Endothelial cell of umbilical vein (primary cell): Measurements from ENCODE around the gene GLTP. TPM values are rescaled to one million over a fixed set of nuclear protein-coding genes. Genes with fewer than 3 reads are reported as not detected.

Source experiments
- BruUV-seq: library from RNA; stranded (reverse); fragments of 400-500 nt; replicated peaks from 2 replicates; lab custom pipeline; 2021; lab: Mats Ljungman, UMichigan
- CTCF ChIA-PET: fragments of 300-600, 350-600 bp; sonication (Branson Sonifier 250); formaldehyde crosslinking; loops from one replicate; lab custom pipeline; 2021; ENCODE audit warnings: antibody characterized with exemption, inconsistent platforms; lab: Charles Lee
- POLR2A ChIA-PET: fragments of 300-600, 350-600 bp; sonication (Branson Sonifier 250); formaldehyde crosslinking; loops from one replicate; lab custom pipeline; 2021; ENCODE audit warnings: antibody characterized with exemption, inconsistent platforms; lab: Charles Lee
- DNase-seq: peaks from one replicate; pipeline ENCODE4 v3.0.0-alpha.2; 2011; ENCODE audit warnings: low read depth, low spot score
- FAIRE-seq: peaks from 2 replicates; lab custom pipeline; 2011; peaks lifted over from hg19 to GRCh38; lab: Jason Lieb, UNC
- H2AFZ ChIP-seq: 2 replicates; pipeline ENCODE4 v1.6.0; 2012; ENCODE audit warnings: low read depth, low read length, control low read depth, inconsistent platforms
- H3K27ac ChIP-seq: 2 replicates; pipeline ENCODE4 v1.5.1; 2011; ENCODE audit warnings: low read depth, mild to moderate bottlenecking, control low read depth, low read length, moderate library complexity; ENCODE audit not compliant: insufficient read depth
- H3K27me3 ChIP-seq, 2 experiments: 2 replicates each; pipeline versions ENCODE4 v1.6.0 to v1.6.1; 2011; ENCODE audit warnings: low read length in 2 of 2, mixed read lengths in 1 of 2; ENCODE audit not compliant: control insufficient read depth in 2 of 2, insufficient read depth in 2 of 2
- H3K36me3 ChIP-seq, 2 experiments: 2 replicates in 1 of 2; 3 replicates in 1 of 2; pipeline ENCODE4 v1.5.1; 2011; ENCODE audit warnings: low read length in 2 of 2, mild to moderate bottlenecking in 1 of 2, moderate library complexity in 1 of 2; ENCODE audit not compliant: control insufficient read depth in 2 of 2, insufficient read depth in 2 of 2; ENCODE audit errors: extremely low read depth in 1 of 2
- H3K4me1 ChIP-seq: 3 replicates; pipeline ENCODE4 v1.5.1; 2011; ENCODE audit warnings: mild to moderate bottlenecking, low read length; ENCODE audit not compliant: control insufficient read depth, insufficient read depth; ENCODE audit errors: extremely low read depth
- H3K4me2 ChIP-seq: 2 replicates; pipeline ENCODE4 v1.6.1; 2011; ENCODE audit warnings: low read length, control low read depth, mixed read lengths; ENCODE audit not compliant: insufficient read depth
- H3K4me3 ChIP-seq, 3 experiments: fragments of 200-600 bp in 1 of 3; sonication (generic), shearing (Covaris generic) in 1 of 3; replicated peaks in 1 of 3; 2 replicates each; pipeline ENCODE4 v1.5.1; 2011 to 2016; ENCODE audit warnings: control low read depth in 3 of 3, low read length in 3 of 3, mild to moderate bottlenecking in 2 of 3, inconsistent platforms in 1 of 3, low read depth in 1 of 3, moderate library complexity in 1 of 3; ENCODE audit not compliant: insufficient read depth in 1 of 3
- H3K79me2 ChIP-seq: 2 replicates; pipeline ENCODE4 v1.6.0; 2012; ENCODE audit warnings: low read length, inconsistent platforms; ENCODE audit not compliant: control insufficient read depth, insufficient read depth
- H3K9ac ChIP-seq: replicated peaks from 2 replicates; pipeline ENCODE3; 2011; ENCODE audit warnings: low read length, control low read depth; ENCODE audit not compliant: insufficient read depth; ENCODE audit errors: extremely low read depth
- H3K9me1 ChIP-seq: replicated peaks from 3 replicates; pipeline ENCODE4 v1.6.0; 2011; ENCODE audit warnings: mild to moderate bottlenecking, low read length; ENCODE audit not compliant: control insufficient read depth, insufficient read depth; ENCODE audit errors: extremely low read depth
- H3K9me3 ChIP-seq: replicated peaks from 2 replicates; pipeline ENCODE4 v1.5.1; 2012; ENCODE audit warnings: low read length, inconsistent platforms; ENCODE audit not compliant: control insufficient read depth, insufficient read depth
- H4K20me1 ChIP-seq: replicated peaks from 2 replicates; pipeline ENCODE3; 2011; ENCODE audit warnings: mild to moderate bottlenecking, low read length; ENCODE audit not compliant: control insufficient read depth, insufficient read depth; ENCODE audit errors: extremely low read depth
- CTCF ChIP-seq, 2 donors: IDR thresholded peaks; 1 replicate in 1 of 2; 2 replicates in 1 of 2; pipeline ENCODE4 v1.5.1; 2011; ENCODE audit warnings: low read length in 2 of 2, mild to moderate bottlenecking in 2 of 2, moderate library complexity in 2 of 2, control low read depth in 1 of 2, inconsistent platforms in 1 of 2, low read depth in 1 of 2; ENCODE audit not compliant: insufficient read depth in 1 of 2; ENCODE audit errors: extremely low read depth in 1 of 2
- EZH2 ChIP-seq: IDR thresholded peaks from 2 replicates; pipeline ENCODE4 v1.6.1; 2012; ENCODE audit warnings: borderline replicate concordance, low read depth, mild to moderate bottlenecking, moderate library complexity, low read length, inconsistent platforms; ENCODE audit not compliant: severe bottlenecking
- FOS ChIP-seq: IDR thresholded peaks from 2 replicates; pipeline ENCODE4 v1.6.1; 2011; ENCODE audit warnings: mild to moderate bottlenecking, low read length, moderate library complexity, borderline replicate concordance; ENCODE audit not compliant: insufficient read depth
- GATA2 ChIP-seq: IDR thresholded peaks from 2 replicates; pipeline ENCODE4 v1.7.0; 2011; ENCODE audit warnings: low read depth, mild to moderate bottlenecking, moderate library complexity, mixed read lengths, low read length; ENCODE audit not compliant: insufficient read length, insufficient read depth
- JUN ChIP-seq: IDR thresholded peaks from 2 replicates; pipeline ENCODE4 v1.6.1; 2011; ENCODE audit warnings: borderline replicate concordance, low read depth; ENCODE audit not compliant: insufficient read length, insufficient read depth
- MAX ChIP-seq: IDR thresholded peaks from 2 replicates; pipeline ENCODE4 v1.6.1; 2011; ENCODE audit not compliant: insufficient read depth, insufficient read length
- MYC ChIP-seq: IDR thresholded peaks from one replicate; pipeline ENCODE4 v1.6.1; 2011; ENCODE audit warnings: mild to moderate bottlenecking, low read depth, low read length
- POLR2A ChIP-seq: IDR thresholded peaks from 2 replicates; pipeline ENCODE4 v1.6.1; 2012; ENCODE audit warnings: low read depth, mild to moderate bottlenecking, control low read depth, low read length
- POLR2AphosphoS5 ChIP-seq: IDR thresholded peaks from 2 replicates; pipeline ENCODE4 v1.6.1; 2012; ENCODE audit warnings: low read depth, mild to moderate bottlenecking, control low read depth, low read length, moderate library complexity; ENCODE audit not compliant: insufficient read depth
- dilution Hi-C: fragments of 300-500 bp; cut with MboI; formaldehyde crosslinking; loops from one replicate; pipeline ENCODE4 v1.15.0; 2019; ENCODE audit warnings: low sequenced_read_pairs; ENCODE audit not compliant: extremely low pct_ligation_motif_present
- intact Hi-C: fragments of 100-400 bp; cut with micrococcal nuclease; formaldehyde crosslinking; loops from one replicate; pipeline ENCODE4 v1.10.0; 2022
- polyA plus RNA-seq, 4 experiments: library from polyadenylated mRNA; depleted of rRNA in 3 of 4; stranded (reverse) in 3 of 4; unstranded in 1 of 4; fragments of >200 nt; gene quantifications; 2 replicates each; pipeline versions ENCODE4 v1.2.1 to v1.2.3, GENCODE V29; 2011 to 2012; ENCODE audit warnings: missing spikeins in 1 of 4
- total RNA-seq: library from RNA; stranded (reverse); gene quantifications from 2 replicates; pipeline ENCODE4 v1.2.3, GENCODE V29; 2021

GLTP gene
- total and polyA plus RNA-seq, 2 donors (not counting 3 experiments of a cell fraction or from before 2014, with no cell fraction given) = 21.5 to 46.6 TPM

GRCh38 chr12:109803678-109804077 is 76.7 kb downstream of the GLTP start:
- Histone ChIP-seq H3K36me3 (peaks cover 0 to 2% of the 10 kb centered on the region in 2 experiments), H3K79me2 (no peaks in the 10 kb centered on the region), H4K20me1 (no peaks in the 10 kb centered on the region), H3K27ac (no peak overlapping the region), H3K9me3 (no peaks in the 10 kb centered on the region), H3K9me1 (no peaks in the 10 kb centered on the region), H3K27me3 (no peaks in the 10 kb centered on the region), H3K9ac (no peak overlapping the region), H3K4me1 (no peaks in the 10 kb centered on the region), H3K4me2 (no peak overlapping the region), H3K4me3 (no peak overlapping the region), H2AFZ (no peak overlapping the region)
- ChIA-PET CTCF (interaction anchor here (0.7 to 6.1 kb wide), 6 partner anchors 27 to 285 kb away, joined by 3 to 159 read pairs (median 4); no protein-coding TSS in a partner anchor), POLR2A (no interaction called here)
- TF ChIP-seq EZH2 (no peak), GATA2 (no peak), MYC (no peak), FOS (no peak), CTCF (IDR thresholded peaks at IDR 0.05; ENCODE audit: extremely low read depth in 1 of 2, insufficient read depth in 1 of 2, low read depth in 1 of 2, low read length in 2 of 2) (no peak), POLR2A (no peak), JUN (no peak), MAX (no peak), POLR2AphosphoS5 (no peak)
- dilution Hi-C loops (no loop called here), intact Hi-C loops (no loop called here)
- BruUV-seq = no TSS peak
- no peak for DNase-seq
- FAIRE-seq = no peak
